GM11168 (cell line): ENCODE data around the gene GRB7.
"Not testable (repeated sequence)": the region's sequence is repeated elsewhere in the genome, so short reads cannot be mapped to it uniquely, and the experiment has no call there.

Source experiments
- in situ Hi-C: fragments of 300-500 bp; cut with MboI; formaldehyde crosslinking; loops from one replicate; pipeline ENCODE4 v1.12.0; 2022; ENCODE audit warnings: low sequenced_read_pairs; ENCODE audit not compliant: unreplicated experiment

GRB7 gene

DNA sequence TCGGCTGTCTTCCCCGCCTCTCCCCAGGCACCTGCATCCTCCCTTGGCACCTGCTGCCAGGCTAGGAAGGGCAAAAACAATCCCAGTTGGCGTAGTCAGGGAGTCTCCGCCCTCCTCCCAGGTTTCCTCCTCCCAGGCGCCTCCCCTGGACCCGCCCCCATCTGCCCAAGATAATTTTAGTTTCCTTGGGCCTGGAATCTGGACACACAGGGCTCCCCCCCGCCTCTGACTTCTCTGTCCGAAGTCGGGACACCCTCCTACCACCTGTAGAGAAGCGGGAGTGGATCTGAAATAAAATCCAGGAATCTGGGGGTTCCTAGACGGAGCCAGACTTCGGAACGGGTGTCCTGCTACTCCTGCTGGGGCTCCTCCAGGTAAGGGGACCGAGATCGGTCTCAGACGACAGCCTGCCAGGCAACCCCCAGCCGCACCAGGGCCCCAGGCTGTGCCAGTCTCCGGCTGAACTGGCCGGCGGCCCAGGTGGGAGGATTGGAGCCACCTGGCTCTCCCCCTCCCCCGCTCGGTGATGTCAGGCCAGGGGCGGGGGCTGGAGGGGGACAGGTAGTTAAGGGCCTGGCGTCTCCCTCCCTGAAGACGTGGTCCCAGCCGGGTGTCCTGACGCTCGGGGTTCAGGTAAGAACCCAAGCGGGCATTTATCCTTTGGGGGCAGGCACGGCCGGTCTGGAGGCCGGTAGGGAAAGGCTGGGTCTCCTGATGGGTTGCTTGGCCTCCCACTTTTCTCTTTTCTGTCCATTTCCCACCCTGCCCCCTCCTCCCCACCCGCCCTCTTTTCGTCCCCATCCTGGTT lies at the start of gene GRB7:
Gene GRB7, plus strand, starts transcription at position 179 of the 808 bp plus-strand sequence. CDS start 4,364 bp downstream, outside the sequence.
- in situ Hi-C loops: no loop called here

DNA sequence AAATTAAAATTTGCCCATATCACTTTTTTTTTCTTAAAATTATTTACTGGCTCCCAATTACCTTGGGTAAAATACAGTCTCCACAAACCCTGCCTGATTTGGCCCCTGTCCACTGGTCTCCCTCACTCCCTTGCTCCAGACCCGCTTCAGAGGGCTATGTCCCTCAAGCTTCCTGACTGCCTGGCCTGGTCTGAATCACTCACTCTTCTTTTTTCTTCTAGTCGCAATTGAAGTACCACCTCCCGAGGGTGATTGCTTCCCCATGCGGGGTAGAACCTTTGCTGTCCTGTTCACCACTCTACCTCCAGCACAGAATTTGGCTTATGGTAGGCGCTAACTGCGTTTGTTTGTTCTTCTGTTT lies 49.3 kb upstream of the GRB7 start:
- in situ Hi-C loops: no loop called here

DNA sequence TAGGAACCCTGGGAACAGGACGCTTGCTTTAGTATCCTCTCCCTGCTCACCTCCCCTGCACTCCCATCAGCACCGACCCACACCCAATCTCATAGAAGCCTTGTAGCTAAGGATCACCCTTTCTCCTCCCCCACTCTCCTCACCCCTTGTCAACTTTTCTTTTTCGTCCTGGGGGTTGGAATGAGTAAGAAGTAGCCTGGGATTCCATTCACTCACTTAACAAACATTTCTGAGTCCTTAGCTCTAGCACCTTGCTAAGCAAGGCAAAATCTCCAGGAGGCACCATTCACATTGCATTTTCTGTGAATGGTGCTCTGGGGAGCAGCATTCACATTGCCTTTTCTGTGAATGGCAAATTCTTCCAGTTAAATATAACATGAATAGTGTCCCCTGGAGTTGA lies 48.8 kb upstream of the GRB7 start:
- in situ Hi-C loops: no loop called here

DNA sequence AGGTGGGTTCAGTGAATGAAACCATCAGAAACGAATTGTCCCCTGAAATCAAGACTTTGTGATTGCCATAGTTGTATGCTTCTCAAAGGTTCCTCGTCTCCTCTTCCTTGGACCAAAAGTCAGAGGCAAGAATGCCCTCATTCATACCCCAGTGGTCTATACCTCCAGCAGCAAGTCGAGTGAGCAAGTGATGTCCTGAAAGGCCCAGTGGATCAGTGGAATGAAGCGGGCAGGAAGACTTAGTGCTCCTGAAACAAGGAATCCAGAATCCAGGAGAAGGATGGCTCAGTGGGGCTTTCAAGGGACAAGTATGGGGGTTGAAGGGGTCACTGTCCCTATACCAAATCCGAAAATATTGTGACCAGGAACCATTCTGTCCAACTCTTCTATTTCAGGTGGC lies 43.1 kb upstream of the GRB7 start:
- in situ Hi-C loops: no loop called here

DNA sequence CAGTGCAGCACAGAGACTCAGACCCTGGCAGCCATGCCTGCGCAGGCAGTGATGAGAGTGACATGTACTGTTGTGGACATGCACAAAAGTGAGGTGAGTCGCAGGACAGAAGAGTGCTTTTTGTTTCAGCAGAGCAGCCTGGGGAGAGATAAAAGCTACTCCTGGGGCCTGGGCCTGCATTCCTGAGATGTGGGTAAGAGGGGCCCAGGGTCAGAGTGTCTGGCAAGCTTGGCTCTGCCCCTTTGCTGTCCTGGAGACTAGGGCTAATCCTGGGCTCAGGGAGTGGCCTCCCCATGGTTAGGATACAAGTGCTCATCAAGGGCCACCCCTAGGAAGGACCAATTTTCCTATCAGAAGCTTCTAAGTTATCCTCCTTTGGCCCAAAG lies 42.7 kb upstream of the GRB7 start:
- in situ Hi-C loops: no loop called here

DNA sequence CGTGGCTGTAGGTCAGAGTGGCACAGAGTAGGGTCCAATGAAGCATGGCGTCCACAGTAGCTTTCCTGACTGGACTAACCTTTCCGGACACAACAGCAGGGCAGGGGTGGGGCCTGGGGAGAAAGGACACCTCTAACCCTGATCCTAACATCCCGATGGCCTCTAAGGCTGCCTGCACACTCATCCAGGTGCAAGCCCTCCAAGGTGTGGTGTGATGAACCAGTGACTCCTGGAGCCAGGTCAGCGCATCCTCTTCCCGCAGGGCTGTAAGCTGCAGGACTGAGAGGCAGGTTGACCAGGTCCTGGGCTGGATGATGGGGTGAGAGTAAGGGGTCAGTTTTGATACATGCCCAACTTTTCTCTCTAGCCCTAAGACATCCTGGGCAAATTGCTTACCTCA lies 41.0 kb upstream of the GRB7 start:
- in situ Hi-C loops: no loop called here

DNA sequence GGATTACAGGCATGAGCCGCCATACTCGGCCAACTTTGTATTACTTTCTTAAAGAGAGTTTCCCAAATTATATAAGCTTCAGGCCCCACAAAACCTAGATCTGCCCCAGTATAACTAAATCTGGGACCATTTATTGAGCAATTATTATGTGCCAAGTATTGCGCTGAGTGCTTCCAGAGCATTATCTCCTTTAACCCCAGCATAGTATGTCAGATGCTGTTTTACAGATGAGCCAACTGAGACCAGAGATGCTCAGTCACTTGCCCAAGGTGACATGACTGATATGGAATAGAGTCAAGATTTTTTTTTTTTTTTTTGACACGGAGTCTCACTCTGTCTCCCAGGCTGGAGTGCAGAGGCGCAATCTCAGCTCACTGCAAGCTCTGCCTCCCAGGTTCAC lies 39.8 kb upstream of the GRB7 start:
- in situ Hi-C loops: no loop called here

DNA sequence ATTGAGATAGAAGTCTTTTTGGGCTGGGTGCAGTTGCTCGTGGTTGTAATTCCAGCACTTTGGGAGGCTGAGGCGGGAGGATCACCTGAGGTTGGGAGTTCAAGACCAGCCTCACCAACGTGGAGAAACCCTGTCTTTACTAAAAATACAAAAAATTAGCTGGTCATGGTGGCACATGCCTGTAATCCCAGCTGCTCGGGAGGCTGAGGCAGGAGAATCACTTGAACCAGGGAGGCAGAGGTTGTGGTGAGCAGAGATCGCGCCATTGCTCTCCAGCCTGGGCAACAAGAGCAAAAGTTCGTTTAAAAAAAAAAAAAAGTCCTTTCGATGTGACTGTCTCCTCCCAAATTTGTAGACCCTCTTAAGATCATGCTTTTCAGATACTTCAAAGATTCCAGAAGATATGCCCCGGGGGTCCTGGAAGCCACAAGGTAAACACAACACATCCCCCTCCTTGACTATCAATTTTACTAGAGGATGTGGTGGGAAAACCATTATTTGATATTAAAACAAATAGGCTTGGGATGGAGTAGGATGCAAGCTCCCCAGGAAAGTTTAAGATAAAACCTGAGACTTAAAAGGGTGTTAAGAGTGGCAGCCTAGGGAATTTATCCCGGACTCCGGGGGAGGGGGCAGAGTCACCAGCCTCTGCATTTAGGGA lies 38.5 kb upstream of the GRB7 start:
- in situ Hi-C loops: not testable (repeated sequence)

DNA sequence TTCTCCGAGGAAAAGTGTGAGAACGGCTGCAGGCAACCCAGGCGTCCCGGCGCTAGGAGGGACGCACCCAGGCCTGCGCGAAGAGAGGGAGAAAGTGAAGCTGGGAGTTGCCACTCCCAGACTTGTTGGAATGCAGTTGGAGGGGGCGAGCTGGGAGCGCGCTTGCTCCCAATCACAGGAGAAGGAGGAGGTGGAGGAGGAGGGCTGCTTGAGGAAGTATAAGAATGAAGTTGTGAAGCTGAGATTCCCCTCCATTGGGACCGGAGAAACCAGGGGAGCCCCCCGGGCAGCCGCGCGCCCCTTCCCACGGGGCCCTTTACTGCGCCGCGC lies 38.0 kb upstream of the GRB7 start, which contains the start of gene ERBB2:
Gene ERBB2, plus strand, starts transcription at position 247 of the 330 bp plus-strand sequence. CDS start 175 bp downstream, outside the sequence.
- in situ Hi-C loops: no loop called here

DNA sequence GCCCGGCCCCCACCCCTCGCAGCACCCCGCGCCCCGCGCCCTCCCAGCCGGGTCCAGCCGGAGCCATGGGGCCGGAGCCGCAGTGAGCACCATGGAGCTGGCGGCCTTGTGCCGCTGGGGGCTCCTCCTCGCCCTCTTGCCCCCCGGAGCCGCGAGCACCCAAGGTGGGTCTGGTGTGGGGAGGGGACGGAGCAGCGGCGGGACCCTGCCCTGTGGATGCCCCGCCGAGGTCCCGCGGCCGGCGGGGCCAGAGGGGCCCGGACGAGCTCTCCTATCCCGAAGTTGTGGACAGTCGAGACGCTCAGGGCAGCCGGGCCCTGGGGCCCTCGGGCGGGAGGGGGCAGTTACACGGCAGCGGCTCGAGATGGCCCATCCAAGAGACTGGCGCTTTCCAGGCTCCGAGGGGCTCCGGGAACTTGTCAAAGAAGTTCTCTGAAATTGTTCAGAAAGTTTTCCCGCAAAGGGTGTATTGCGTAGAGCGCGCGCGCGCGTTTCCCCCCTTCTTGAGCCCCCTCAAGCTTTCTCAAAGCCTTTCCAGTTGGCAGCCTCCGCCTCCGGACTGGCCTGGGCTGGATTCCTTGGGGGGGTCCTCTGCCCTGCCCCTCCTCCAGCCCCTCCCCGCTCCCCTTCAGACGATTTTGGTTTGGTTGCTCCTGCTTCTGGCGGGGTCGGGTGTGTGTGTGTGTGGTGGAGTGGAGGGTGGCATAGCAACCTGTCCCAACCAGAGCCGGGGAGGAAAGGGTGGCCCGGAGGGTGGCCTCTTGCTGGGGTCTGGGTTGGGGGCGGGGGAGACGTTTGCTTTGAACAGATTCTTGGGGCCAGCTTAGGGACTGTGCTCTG lies 37.4 kb upstream of the GRB7 start:
- in situ Hi-C loops: no loop called here

DNA sequence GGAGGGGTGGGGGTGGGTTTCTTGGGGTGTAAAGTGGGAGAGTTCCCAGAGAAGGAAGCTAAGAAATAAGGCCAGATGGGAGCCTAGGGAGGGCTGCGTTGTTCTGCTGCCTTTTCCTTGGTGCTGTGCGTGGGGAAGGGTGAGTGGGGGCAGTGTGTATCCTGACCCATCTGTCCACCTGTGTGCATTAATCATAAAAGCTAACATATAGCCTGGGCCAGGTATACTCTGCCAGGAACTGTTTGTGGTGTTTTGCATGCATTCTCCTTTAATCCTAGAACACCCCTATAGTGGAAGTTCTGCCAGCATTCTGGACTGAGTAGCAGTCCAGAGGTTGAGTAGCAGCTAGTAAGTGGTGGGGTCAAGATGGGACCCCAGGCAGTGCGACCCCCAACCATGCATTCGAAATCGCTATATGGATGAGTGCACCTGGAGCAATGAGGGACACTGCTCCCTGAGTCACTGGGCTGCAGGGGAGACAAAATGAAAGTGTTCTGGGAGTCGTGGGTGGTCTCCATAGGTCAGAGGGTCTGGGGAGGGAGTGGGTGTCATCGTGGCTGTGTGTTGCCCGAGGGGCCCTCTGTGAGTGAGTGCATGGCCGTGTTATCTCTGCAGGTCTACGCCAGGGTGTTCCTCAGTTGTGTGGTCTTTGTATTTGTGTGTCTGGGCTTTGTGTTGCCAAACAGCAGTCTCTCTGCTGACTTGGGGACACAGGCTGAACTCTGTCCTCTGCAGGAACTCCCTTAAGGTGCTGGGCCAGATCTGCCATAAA lies 36.5 kb upstream of the GRB7 start:
- in situ Hi-C loops: no loop called here

DNA sequence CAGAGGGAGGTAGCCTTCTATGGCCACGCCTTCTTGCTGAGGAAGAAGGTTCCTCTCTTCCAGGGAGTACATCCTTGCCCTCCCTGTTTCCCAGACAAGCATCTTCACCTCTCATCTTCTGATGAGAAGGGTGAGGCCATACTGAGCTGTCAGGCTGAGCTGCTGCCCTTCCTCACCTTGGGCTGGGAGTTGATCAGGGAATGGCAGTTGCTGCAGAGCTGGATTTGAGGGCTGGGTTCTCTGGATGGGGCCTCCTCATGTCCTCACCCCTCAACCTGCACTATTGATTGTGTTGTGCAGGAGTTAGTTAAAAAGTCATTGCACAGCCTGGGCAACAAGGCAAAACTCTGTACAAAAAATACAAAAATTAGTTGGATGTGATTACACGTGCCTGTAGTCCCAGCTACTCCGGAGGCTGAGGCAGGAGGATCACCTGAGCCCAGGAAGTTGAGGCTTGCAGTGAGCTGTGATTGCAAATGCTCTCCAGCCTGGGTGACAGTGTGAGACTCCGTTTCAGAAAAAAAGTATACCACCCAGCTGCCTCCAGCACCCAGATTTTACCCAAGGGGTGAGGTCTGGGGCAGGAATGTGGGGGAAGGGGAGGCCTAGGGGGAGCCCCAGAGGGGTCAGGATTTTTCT lies 35.8 kb upstream of the GRB7 start:
- in situ Hi-C loops: no loop called here

DNA sequence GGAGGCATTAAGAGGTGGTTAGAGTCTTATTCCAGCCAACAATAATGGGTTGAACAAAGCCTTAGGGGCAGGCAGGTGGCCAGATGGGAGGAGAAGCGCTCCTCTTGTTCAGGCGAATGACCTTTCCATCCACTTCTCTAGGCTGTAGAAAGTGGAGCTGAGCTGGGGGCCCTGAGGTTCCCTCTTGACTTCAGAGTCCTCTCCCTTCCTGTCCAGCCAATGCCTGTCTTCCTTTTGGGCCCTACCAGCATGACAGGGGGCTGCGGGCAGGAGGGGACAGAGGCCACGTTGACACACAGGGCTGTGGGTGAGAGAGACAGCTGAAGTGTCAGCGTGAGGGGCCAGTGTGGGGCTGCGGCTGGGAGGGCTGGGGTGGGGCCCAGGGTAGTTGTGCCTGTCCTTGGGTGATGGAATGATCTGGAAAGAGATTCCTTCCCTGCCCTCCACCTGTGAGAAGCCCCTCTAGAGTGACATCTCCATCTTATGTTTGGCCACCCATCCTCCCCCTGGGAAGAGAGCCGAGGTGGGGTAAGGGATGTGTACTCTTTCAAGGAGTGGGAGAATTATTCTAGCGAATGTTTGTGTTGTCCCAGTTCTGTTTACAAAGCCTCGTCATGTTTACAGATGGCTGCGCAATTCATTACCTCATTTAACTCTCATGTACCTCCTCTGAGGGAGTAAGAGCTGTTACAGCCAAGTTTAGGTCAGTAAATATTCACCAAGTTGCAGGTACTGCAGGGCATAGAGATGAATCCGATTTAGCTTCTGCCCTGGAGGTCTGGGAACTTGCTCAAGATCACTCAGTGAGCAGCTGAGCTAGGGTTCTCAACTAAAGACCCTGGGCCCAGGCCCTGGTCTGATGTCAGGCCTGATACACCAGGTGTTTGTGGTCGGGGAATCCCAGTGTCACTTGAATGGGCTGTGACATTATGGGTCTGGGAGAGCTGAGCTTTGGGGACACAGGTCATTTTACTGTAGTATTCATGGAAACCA lies 34.5 kb upstream of the GRB7 start:
- in situ Hi-C loops: no loop called here

DNA sequence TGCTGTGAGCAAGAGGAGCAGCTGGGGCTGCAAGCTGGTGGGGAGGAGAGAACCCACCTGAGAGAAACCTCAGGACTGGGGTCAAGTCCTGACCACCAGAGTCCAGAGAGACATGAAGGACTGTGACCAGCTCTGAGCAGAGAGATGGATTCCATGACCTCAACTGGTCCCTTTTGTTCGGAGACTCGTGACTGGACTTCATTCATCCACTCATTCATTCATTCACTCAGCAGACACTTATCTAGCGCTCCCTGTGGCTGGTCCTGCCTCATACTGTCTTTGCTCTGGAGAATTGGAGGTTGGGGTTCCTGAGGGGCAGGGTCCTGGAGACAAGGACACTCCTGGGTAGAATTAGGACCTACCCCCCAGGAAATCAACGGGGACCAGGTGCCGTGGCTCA lies 33.8 kb upstream of the GRB7 start:
- in situ Hi-C loops: no loop called here

DNA sequence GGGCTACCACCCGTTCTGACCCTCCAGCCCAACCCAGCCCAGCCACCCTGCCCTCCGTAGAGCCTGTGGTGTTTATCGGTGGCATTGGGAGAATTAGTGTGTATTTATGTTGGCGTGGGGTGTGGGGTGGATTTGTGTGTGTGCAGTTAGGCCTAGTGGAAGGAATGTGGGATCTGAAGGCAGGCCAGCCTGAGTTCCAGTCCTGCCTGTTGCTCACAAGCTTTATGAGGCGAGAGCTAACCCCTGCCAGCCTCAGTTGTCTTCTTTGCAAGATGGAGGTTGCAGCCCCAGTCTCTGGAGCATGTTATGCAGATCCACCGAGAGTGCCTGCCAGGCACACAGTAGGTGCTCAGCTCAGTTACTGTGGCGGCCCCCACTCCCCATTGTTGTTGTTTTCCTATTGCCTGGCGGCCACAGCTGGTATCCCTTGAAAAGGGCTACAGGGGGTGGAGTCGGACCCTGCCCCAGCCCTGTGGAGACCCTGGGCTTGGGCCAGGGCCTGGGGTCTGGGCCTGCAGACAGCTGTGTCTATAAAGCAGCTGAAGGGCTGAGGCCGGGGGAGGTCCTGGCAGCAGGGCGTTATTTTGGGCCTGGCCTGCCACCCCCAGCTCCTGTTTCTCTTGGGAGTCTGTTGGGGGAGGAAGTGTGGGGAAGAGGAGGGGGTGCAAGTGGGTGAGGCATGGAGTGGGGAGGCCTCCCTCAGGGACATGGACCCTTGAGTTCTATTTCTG lies 32.8 kb upstream of the GRB7 start:
- in situ Hi-C loops: no loop called here

DNA sequence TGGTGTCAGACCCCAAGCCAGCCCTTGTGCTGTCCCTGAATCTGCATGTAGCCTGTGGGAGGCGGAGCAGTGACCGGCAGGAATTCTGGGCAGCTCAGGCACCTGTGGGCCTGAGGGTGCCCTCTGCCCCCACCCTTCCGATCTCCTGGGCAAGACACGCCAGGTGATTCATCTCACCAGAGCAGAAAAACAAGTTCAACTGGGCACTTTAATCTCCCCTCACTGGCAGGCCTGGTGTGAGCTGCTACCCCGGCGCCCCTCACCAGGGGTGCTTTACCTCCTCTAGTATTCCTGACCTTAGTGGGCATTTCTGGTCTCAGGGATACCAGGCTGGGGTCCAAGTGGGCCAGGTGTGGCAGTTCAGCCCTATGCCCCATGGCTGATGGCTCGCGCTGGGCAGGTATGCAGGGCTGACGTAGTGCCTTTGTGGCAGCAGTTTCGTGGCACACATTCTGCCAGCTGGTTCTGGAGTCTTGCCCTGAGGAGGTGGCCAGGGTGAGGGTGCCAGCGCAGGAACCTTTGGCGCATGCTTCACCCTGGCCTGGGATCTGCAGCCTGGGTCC lies 31.9 kb upstream of the GRB7 start:
- in situ Hi-C loops: no loop called here

DNA sequence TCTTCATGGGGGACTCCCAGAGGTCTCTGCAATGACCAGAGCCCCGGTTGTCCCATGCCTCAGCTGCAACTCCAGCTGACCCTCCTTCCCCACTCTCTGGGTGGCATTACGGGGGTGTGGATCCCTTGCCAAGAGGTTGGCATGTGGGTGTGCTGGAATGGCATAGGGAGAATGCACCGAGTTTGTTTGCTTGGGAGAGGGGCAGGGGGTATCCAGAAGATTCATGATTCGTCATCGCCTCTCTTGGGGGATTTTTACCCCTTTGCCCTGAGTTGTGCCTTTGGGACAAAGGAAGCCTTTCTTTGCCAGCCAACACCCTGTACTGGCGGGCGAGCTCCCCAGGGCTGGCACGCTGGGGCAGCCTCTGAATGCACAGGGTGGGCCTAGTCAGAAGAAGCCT lies 31.4 kb upstream of the GRB7 start:
- in situ Hi-C loops: no loop called here

DNA sequence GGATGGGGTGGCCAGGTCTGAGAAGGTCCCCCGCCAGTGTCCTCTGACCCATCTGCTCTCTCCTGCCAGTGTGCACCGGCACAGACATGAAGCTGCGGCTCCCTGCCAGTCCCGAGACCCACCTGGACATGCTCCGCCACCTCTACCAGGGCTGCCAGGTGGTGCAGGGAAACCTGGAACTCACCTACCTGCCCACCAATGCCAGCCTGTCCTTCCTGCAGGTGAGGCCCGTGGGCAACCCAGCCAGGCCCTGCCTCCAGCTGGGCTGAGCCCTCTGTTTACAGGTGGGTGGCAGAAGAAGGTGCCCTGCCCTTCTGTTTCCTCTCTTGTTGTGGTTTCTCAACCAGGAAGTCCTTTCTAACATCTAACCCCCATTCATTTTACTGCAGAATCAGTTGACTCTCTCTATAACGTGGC lies 30.8 kb upstream of the GRB7 start:
- in situ Hi-C loops: no loop called here
